SK-N-SH (cell line): ENCODE results near the gene NR2F1-AS1. TPM values are rescaled to one million over a fixed set of nuclear protein-coding genes. Genes with fewer than 3 reads are reported as not detected.

ENCODE experiments used
- CTCF ChIA-PET: fragments of 300-600, 350-600 bp; formaldehyde crosslinking; extraction: SDS; loops from one replicate; lab custom pipeline; 2021; lab: Yijun Ruan, JAX
- POLR2A ChIA-PET: fragments of 350-600 bp; sonication (Branson Sonifier 250); formaldehyde crosslinking; extraction: SDS; loops from one replicate; lab custom pipeline; 2020; ENCODE audit warnings: antibody characterized with exemption, inconsistent platforms; lab: Yijun Ruan, JAX
- DNase-seq: peaks from one replicate; pipeline ENCODE4 v3.0.0; 2012
- H2AFZ ChIP-seq: fragments of 200-600 bp; sonication (generic); 2 replicates; pipeline ENCODE4 v1.8.1; 2016; ENCODE audit warnings: antibody characterized with exemption, mild to moderate bottlenecking, low read depth
- H3F3A ChIP-seq: fragments of 200-600 bp; sonication (generic); replicated peaks from 2 replicates; pipeline ENCODE3; 2016; ENCODE audit warnings: antibody characterized with exemption, mild to moderate bottlenecking; ENCODE audit not compliant: insufficient read depth
- H3K27ac ChIP-seq, 2 experiments: fragments of 200-500 bp in 1 of 2; fragments of 200-600 bp in 1 of 2; sonication (Bioruptor generic) in 1 of 2; sonication (generic), shearing (Covaris generic) in 1 of 2; 2 replicates each; pipeline versions ENCODE4 v1.5.1 to v1.6.1; 2014 to 2016; ENCODE audit warnings: low read depth in 2 of 2, inconsistent platforms in 1 of 2, low read length in 1 of 2, mild to moderate bottlenecking in 1 of 2, mixed read lengths in 1 of 2
- H3K27me3 ChIP-seq: fragments of 200-600 bp; sonication (generic), shearing (Covaris generic); 2 replicates; pipeline ENCODE4 v1.6.1; 2016; ENCODE audit warnings: mixed run types; ENCODE audit not compliant: insufficient read depth
- H3K36me3 ChIP-seq, 2 experiments: fragments of 200-500 bp in 1 of 2; fragments of 200-600 bp in 1 of 2; sonication (Bioruptor generic) in 1 of 2; sonication (generic) in 1 of 2; replicated peaks in 1 of 2; 2 replicates each; pipeline versions ENCODE3 to v1.5.1; 2014 to 2016; ENCODE audit warnings: low read length in 1 of 2, mild to moderate bottlenecking in 1 of 2; ENCODE audit not compliant: insufficient read depth in 2 of 2, control insufficient read depth in 1 of 2
- H3K4me1 ChIP-seq, 2 experiments: fragments of 200-500 bp in 1 of 2; fragments of 200-600 bp in 1 of 2; sonication (Bioruptor generic) in 1 of 2; sonication (generic), shearing (Covaris generic) in 1 of 2; 2 replicates each; pipeline versions ENCODE4 v1.5.1 to v1.6.1; 2014 to 2016; ENCODE audit warnings: low read depth in 1 of 2, low read length in 1 of 2, mixed run types in 1 of 2; ENCODE audit not compliant: insufficient read depth in 2 of 2, control insufficient read depth in 1 of 2
- H3K4me2 ChIP-seq: fragments of 200-600 bp; sonication (generic), shearing (Covaris generic); 2 replicates; pipeline ENCODE4 v1.6.1; 2017; ENCODE audit warnings: mixed run types
- H3K4me3 ChIP-seq, 2 experiments: fragments of 200-500 bp in 1 of 2; fragments of 200-600 bp in 1 of 2; sonication (Bioruptor generic) in 1 of 2; sonication (generic), shearing (Covaris generic) in 1 of 2; 2 replicates each; pipeline versions ENCODE4 v1.5.1 to v1.8.1; 2014 to 2016; ENCODE audit warnings: low read depth in 2 of 2, inconsistent platforms in 1 of 2, low read length in 1 of 2, mild to moderate bottlenecking in 1 of 2, mixed read lengths in 1 of 2, moderate library complexity in 1 of 2
- H3K79me2 ChIP-seq: fragments of 200-600 bp; sonication (generic); 2 replicates; pipeline ENCODE4 v1.8.1; 2017; ENCODE audit warnings: mild to moderate bottlenecking; ENCODE audit not compliant: insufficient read depth
- H3K9ac ChIP-seq: fragments of 200-600 bp; sonication (generic); 2 replicates; pipeline ENCODE4 v1.6.1; 2017; ENCODE audit warnings: mixed run types
- H3K9me2 ChIP-seq: fragments of 200-600 bp; sonication (generic); 2 replicates; pipeline ENCODE4 v1.6.1; 2017; ENCODE audit warnings: mixed run types
- H3K9me3 ChIP-seq: fragments of 200-600 bp; sonication (generic); 2 replicates; pipeline ENCODE4 v1.6.1; 2017; ENCODE audit warnings: mixed run types, mild to moderate bottlenecking, moderate library complexity
- H4K20me1 ChIP-seq: fragments of 200-600 bp; sonication (generic); 2 replicates; pipeline ENCODE4 v1.6.1; 2017; ENCODE audit warnings: mild to moderate bottlenecking, mixed run types; ENCODE audit not compliant: insufficient read depth
- CHD2 ChIP-seq: fragments of 150-350 bp; IDR thresholded peaks from 2 replicates; pipeline ENCODE4 v1.6.1; 2018; ENCODE audit warnings: low read length; ENCODE audit not compliant: partially characterized antibody
- EZH2phosphoT487 ChIP-seq: fragments of 200-600 bp; sonication (generic); IDR thresholded peaks from 2 replicates; pipeline ENCODE4 v1.6.1; 2017; ENCODE audit warnings: low read depth, mixed run types, mild to moderate bottlenecking, antibody characterized with exemption, moderate library complexity, borderline replicate concordance
- GABPA ChIP-seq: IDR thresholded peaks from 2 replicates; pipeline ENCODE4 v1.4.0; 2012; ENCODE audit warnings: low read depth, mild to moderate bottlenecking
- NFIC ChIP-seq: IDR thresholded peaks from 2 replicates; pipeline ENCODE4 v1.4.0; 2012; ENCODE audit warnings: borderline replicate concordance
- RAD21 ChIP-seq: IDR thresholded peaks from 2 replicates; pipeline ENCODE4 v1.6.1; 2012; ENCODE audit warnings: mild to moderate bottlenecking, low read length
- RFX5 ChIP-seq: IDR thresholded peaks from 2 replicates; pipeline ENCODE4 v1.6.1; 2012; ENCODE audit warnings: mild to moderate bottlenecking, improper control_type of control experiment, low read length
- RXRA ChIP-seq: IDR thresholded peaks from 2 replicates; pipeline ENCODE4 v1.4.0; 2012; ENCODE audit warnings: low read depth, mild to moderate bottlenecking, borderline replicate concordance
- TAF1 ChIP-seq: IDR thresholded peaks from 2 replicates; pipeline ENCODE4 v1.6.1; 2012; ENCODE audit warnings: low read depth, mild to moderate bottlenecking, low read length, moderate library complexity, borderline replicate concordance
- TEAD4 ChIP-seq: IDR thresholded peaks from 2 replicates; pipeline ENCODE4 v1.4.0; 2012; ENCODE audit warnings: mild to moderate bottlenecking, borderline replicate concordance; ENCODE audit not compliant: insufficient read depth
- YY1 ChIP-seq: IDR thresholded peaks from 2 replicates; pipeline ENCODE4 v1.4.0; 2012; ENCODE audit warnings: low read depth, mild to moderate bottlenecking
- WGBS: methylation state at CpG from one replicate; pipeline ENCODE4 v1.1.6; 2017; ENCODE audit warnings: low lambda C conversion rate; 5-methylcytosine and 5-hydroxymethylcytosine counted together
- polyA plus RNA-seq, 3 experiments: library from polyadenylated mRNA; depleted of rRNA; stranded (reverse); fragments of >200 nt; gene quantifications; 2 replicates each; pipeline ENCODE4 v1.2.3, GENCODE V29; 2012
- TF ChIP-seq, protein P1 (sequence below): IDR thresholded peaks from 2 replicates; pipeline ENCODE4 v1.4.0; 2012; ENCODE audit warnings: low read depth, borderline replicate concordance
- TF ChIP-seq, protein P2 (sequence below): fragments of 150-350 bp; IDR thresholded peaks from 2 replicates; pipeline ENCODE4 v1.6.1; 2016; ENCODE audit warnings: mild to moderate bottlenecking, low read depth, low read length
- TF ChIP-seq, protein P3 (sequence below): IDR thresholded peaks from 2 replicates; pipeline ENCODE4 v1.6.1; 2012; ENCODE audit warnings: mild to moderate bottlenecking, low read depth, low read length, moderate library complexity
- TF ChIP-seq, protein P4 (sequence below): fragments of 150-350 bp; IDR thresholded peaks from 2 replicates; pipeline ENCODE4 v1.6.1; 2017; ENCODE audit warnings: antibody characterized with exemption, low read length, low read depth, borderline replicate concordance

NR2F1-AS1 gene
- polyA plus RNA-seq, 1 of the 3 experiments (the other 2 are of a cell fraction): 7.4 TPM

DNA sequence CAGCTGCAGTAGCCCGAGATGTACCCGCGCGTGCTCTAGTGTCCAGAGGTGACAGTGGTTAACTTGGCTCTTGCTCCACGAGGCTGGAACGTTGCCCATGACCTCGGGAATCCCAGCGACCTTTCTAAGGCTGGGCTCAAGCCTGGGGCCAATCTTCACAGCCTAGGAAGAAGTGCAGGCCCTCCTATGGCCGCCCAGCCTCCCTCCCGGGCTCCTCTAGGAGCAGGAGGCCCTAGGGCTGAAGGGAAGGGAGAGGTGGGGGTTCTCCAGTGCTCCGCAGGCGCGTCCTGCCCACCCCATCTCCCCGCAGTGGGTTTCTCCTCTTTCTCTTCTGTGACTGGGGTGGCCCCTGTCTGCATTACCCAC lies 15.3 kb upstream of the NR2F1-AS1 start:
- peaks cover 19% of the 10 kb centered on the region for H3K79me2 ChIP-seq
- TF ChIP-seq TEAD4 (no peak), RFX5 (no peak), YY1 (no peak), TAF1 (no peak), RAD21 (no peak), GABPA (no peak), NFIC (no peak), CHD2 (no peak), RXRA (no peak), EZH2phosphoT487 (no peak)
- TF ChIP-seq, protein P1, sequence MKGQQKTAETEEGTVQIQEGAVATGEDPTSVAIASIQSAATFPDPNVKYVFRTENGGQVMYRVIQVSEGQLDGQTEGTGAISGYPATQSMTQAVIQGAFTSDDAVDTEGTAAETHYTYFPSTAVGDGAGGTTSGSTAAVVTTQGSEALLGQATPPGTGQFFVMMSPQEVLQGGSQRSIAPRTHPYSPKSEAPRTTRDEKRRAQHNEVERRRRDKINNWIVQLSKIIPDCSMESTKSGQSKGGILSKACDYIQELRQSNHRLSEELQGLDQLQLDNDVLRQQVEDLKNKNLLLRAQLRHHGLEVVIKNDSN: no peak
- TF ChIP-seq, protein P2, sequence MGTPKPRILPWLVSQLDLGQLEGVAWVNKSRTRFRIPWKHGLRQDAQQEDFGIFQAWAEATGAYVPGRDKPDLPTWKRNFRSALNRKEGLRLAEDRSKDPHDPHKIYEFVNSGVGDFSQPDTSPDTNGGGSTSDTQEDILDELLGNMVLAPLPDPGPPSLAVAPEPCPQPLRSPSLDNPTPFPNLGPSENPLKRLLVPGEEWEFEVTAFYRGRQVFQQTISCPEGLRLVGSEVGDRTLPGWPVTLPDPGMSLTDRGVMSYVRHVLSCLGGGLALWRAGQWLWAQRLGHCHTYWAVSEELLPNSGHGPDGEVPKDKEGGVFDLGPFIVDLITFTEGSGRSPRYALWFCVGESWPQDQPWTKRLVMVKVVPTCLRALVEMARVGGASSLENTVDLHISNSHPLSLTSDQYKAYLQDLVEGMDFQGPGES: no peak
- TF ChIP-seq, protein P3, sequence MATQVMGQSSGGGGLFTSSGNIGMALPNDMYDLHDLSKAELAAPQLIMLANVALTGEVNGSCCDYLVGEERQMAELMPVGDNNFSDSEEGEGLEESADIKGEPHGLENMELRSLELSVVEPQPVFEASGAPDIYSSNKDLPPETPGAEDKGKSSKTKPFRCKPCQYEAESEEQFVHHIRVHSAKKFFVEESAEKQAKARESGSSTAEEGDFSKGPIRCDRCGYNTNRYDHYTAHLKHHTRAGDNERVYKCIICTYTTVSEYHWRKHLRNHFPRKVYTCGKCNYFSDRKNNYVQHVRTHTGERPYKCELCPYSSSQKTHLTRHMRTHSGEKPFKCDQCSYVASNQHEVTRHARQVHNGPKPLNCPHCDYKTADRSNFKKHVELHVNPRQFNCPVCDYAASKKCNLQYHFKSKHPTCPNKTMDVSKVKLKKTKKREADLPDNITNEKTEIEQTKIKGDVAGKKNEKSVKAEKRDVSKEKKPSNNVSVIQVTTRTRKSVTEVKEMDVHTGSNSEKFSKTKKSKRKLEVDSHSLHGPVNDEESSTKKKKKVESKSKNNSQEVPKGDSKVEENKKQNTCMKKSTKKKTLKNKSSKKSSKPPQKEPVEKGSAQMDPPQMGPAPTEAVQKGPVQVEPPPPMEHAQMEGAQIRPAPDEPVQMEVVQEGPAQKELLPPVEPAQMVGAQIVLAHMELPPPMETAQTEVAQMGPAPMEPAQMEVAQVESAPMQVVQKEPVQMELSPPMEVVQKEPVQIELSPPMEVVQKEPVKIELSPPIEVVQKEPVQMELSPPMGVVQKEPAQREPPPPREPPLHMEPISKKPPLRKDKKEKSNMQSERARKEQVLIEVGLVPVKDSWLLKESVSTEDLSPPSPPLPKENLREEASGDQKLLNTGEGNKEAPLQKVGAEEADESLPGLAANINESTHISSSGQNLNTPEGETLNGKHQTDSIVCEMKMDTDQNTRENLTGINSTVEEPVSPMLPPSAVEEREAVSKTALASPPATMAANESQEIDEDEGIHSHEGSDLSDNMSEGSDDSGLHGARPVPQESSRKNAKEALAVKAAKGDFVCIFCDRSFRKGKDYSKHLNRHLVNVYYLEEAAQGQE: no peak
- TF ChIP-seq, protein P4, sequence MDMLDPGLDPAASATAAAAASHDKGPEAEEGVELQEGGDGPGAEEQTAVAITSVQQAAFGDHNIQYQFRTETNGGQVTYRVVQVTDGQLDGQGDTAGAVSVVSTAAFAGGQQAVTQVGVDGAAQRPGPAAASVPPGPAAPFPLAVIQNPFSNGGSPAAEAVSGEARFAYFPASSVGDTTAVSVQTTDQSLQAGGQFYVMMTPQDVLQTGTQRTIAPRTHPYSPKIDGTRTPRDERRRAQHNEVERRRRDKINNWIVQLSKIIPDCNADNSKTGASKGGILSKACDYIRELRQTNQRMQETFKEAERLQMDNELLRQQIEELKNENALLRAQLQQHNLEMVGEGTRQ: no peak
- TF ChIP-seq, all 33 proteins: peak for 0
- no peak overlapping the region for H3K4me2 ChIP-seq
- POLR2A ChIA-PET: no interaction called here
- H3F3A ChIP-seq: peaks cover 6% of the 10 kb centered on the region
- peaks cover 21 to 35% of the 10 kb centered on the region in 2 experiments for H3K36me3 ChIP-seq
- peaks cover 6 to 10% of the 10 kb centered on the region in 2 experiments; a peak in 3 of 4 replicates for H3K4me1 ChIP-seq
- no peaks in the 10 kb centered on the region for H3K9me2 ChIP-seq
- DNase-seq: no peak
- no peaks in the 10 kb centered on the region for H3K27me3 ChIP-seq
- H3K27ac ChIP-seq: no peak overlapping the region
- no peak overlapping the region for H2AFZ ChIP-seq
- no peak overlapping the region for H3K9ac ChIP-seq
- no peak overlapping the region for H3K4me3 ChIP-seq
- CTCF ChIA-PET: interaction anchor here (0.9 kb wide), 1 partner anchor 205 kb away, joined by 4 read pairs; no protein-coding TSS in a partner anchor
- WGBS: 86% methylated on average over 14 of the region's 14 CpGs
- H4K20me1 ChIP-seq: 0 out of 2 replicates have a peak, but pooled peaks cover 4% of the 10 kb centered on the region
- no peaks in the 10 kb centered on the region for H3K9me3 ChIP-seq
